Measurements from ENCODE around the gene HAUS2.

DNA sequence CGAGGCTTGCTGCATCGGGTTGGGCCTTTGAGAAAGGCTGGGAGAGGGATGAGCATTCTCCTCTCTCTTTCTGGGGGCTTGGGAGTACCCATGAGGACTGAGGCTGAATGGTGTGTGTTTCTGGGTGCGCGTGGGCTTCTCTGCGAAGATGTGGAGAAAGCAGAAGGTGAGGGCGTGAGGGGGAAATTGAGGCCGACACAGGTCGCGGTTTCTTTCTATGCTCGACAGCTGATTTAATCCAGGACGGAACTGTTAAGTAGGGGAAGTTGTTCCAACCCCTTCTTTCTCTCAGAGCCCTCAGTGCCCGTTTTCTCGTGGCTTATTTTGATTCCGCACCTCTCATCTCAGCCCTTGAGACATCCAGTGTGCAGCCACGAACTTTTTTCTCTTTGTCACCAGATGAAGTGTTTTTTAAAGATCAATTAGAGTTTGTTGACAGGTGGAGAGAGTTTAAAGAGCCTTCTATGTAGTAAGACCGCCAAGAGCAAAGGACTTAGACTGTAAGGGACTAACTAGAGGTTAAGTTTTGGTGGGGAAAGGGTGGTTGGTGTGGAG is 27.5 kb downstream of the HAUS2 start:
- TF ChIP-seq, protein P1, sequence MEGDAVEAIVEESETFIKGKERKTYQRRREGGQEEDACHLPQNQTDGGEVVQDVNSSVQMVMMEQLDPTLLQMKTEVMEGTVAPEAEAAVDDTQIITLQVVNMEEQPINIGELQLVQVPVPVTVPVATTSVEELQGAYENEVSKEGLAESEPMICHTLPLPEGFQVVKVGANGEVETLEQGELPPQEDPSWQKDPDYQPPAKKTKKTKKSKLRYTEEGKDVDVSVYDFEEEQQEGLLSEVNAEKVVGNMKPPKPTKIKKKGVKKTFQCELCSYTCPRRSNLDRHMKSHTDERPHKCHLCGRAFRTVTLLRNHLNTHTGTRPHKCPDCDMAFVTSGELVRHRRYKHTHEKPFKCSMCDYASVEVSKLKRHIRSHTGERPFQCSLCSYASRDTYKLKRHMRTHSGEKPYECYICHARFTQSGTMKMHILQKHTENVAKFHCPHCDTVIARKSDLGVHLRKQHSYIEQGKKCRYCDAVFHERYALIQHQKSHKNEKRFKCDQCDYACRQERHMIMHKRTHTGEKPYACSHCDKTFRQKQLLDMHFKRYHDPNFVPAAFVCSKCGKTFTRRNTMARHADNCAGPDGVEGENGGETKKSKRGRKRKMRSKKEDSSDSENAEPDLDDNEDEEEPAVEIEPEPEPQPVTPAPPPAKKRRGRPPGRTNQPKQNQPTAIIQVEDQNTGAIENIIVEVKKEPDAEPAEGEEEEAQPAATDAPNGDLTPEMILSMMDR (conservative IDR thresholded peaks at IDR 0.05; ENCODE audit: low read depth, low read length) = no peak
- TF ChIP-seq RFX5 (IDR thresholded peaks at IDR 0.05; ENCODE audit: low read depth, low read length) = no peak
- no peak for TF ChIP-seq POLR2A (IDR thresholded peaks at IDR 0.05; ENCODE audit: low read depth, low read length)
- no peak for TF ChIP-seq MXI1 (IDR thresholded peaks at IDR 0.05; ENCODE audit: borderline replicate concordance, low read depth, low read length)
- TF ChIP-seq SMC3 (IDR thresholded peaks at IDR 0.05; ENCODE audit: low read depth, low read length) = no peak
- no peak for TF ChIP-seq USF2 (IDR thresholded peaks at IDR 0.05; ENCODE audit: low read depth, low read length)
- no peak for TF ChIP-seq FOS (IDR thresholded peaks at IDR 0.05; ENCODE audit: low read depth, low read length)
- TF ChIP-seq, protein P2, sequence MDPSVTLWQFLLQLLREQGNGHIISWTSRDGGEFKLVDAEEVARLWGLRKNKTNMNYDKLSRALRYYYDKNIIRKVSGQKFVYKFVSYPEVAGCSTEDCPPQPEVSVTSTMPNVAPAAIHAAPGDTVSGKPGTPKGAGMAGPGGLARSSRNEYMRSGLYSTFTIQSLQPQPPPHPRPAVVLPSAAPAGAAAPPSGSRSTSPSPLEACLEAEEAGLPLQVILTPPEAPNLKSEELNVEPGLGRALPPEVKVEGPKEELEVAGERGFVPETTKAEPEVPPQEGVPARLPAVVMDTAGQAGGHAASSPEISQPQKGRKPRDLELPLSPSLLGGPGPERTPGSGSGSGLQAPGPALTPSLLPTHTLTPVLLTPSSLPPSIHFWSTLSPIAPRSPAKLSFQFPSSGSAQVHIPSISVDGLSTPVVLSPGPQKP (IDR thresholded peaks at IDR 0.05; ENCODE audit: borderline replicate concordance, low read depth, low read length) = no peak
- TF ChIP-seq BHLHE40 (IDR thresholded peaks at IDR 0.05; ENCODE audit: low read depth, low read length) = no peak

All from IMR-90 (cell line).